Activated CD4-positive, alpha-beta T cell treated with anti-CD3 and anti-CD28 coated beads, Interleukin-10, Interleukin-2, amounts not matched to agents 100 ng/mL and 50 ng/mL, durations not matched to agents 16 hours and 8 hours (primary cell): Measurements from ENCODE around the gene TRAK1.
"Not testable (repeated sequence)": the region's sequence is repeated elsewhere in the genome, so short reads cannot be mapped to it uniquely, and the experiment has no call there.

Source experiments
- DNase-seq: peaks from one replicate; pipeline ENCODE4 v3.0.0-alpha.2; 2020

TRAK1 gene

GRCh38 chr3:42099020-42099765, 8.0 kb downstream of the TRAK1 start:
- no peak for DNase-seq

GRCh38 chr3:42101048-42101447, 9.9 kb downstream of the TRAK1 start:
- DNase-seq: no peak

DNA sequence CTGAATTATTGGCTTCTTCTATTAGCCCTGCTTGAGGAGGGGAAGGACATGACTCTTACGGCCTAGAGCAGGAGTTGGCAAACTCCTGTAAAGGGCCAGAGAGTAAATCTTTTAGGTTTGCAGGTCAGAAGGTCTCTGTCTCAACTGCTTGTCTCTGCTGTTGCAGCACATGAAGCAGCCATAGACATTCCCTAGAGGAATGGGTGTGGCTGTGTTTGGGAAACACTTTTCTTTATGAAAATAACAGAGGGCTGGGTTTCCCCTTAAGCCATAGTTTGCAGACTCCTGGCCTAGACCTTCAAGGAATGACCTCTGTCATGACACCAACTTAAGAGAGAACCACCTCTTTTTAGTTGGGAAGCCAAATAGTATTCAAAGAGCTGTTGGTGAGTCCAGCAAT, 10.3 kb downstream of the TRAK1 start:
- DNase-seq: no peak

DNA sequence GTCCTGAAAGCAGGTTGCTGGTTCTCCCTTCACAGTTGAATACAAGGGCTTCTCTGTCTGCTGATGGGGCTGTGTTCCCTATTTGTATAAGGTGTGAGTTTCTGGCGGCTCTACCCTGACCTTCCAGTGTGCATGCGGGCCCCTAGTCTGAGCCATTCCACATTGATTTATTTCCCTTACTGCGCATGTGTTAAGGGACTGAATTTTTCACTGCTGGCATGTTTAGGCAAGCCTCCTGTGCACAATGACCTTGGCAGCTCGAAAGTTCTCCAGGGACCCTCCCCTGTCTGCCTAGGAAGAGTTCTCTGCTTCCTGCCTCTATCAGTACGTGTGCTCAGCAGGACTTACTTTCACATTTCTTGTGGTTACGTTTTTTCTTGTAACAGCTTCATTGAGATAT, 11.4 kb downstream of the TRAK1 start:
- DNase-seq: no peak

DNA sequence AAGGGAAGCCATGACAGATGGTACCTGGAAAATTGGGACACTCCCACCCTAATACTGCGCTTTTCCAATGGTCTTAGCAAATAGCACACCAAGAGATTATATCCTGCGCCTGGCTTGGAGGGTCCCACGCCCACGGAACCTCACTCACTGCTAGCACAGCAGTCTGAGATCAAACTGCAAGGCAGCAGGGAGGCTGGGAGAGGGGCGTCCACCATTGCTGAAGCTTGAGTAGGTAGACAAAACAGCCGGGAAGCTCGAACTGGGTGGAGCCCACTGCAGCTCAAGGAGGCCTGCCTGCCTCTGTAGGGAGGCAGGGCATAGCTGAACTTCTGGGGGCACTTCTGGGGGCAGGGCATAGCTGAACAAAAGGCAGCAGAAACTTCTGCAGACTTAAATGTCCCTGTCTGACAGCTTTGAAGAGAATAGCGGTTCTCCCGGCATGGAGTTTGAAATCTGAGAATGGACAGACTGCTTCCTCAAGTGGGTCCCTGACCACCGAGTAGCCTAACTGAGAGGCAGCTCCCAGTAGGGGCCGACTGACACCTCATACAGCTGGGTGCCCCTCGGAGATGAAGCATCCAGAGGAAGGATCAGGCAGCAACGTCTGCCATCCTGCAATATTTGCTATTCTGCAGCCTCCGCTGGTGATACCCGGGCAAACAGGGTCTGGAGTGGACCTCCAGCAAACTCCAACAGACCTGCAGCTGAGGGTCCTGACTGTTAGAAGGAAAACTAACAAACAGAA, 12.9 kb downstream of the TRAK1 start:
- not testable (repeated sequence) for DNase-seq

- not testable (repeated sequence) for DNase-seq
These were observed 14.8 kb downstream of the TRAK1 start for GRCh38 chr3:42105994-42106393.

DNA sequence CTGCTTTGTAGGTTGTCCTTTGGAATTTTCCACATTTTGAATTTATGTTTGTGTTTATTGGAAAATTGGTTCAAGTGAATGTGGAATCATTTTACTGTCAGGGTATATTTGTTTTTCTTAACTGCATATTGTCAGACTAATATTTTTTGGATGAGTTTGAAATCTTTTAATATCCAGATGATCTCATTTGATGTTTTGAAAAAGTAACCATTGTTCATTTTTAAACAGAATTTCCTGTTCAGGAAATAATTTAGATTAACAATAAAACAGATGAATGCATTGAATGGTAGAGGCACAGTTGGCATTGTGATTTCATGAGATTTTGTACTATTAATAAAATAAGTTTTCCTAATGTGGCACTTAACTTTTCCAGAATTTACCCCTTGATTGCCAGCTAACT, 15.5 kb downstream of the TRAK1 start:
- no peak for DNase-seq

DNA sequence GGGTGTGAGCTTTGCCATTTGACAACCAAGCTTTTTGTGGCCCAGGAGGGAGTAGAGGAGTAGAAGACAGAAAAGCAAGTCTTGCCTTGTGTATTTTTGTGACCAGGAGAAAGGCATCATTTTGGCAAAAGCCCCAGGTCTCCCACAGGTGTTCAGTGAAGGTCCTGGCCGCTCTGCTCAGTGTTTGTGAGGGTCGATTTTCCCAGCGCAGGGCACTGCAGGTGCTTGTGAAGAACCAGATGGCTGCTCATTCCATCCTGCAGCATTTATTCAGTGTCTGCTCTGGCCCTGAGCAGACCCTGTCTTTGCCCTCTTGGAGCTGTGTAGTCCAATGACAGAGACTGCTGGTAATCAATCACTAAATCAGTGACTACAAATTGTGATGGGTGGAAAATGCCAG, 19.5 kb downstream of the TRAK1 start:
- DNase-seq: no peak

DNA sequence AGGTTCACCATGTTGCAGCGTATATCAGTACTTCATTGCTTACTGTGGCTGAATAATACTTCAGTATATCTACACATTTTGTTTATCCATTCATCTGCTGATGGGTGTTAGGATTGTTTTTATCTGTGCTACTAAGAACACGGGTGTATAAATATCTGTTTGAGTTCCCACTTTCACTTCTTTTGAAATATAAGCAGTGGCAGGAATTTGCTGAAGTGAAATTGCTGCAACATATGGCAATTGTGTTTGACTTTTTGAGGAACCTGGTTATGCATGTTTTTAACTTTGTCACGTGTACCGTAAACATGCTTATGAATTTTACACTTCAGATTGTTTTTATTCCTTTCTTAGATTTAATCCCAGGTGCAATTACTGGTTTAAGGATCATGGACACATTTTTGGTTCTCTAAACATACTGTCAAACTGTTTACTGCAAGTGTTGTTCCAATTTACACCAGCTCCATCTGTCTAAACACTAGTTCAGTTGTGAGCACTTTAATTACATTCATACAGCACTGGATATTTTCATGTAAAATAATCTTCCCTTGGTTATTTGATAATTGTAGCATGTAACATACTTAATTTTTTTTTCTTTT, 23.1 kb downstream of the TRAK1 start:
- DNase-seq: no peak

GRCh38 chr3:42115215-42115614, 24.1 kb downstream of the TRAK1 start:
- DNase-seq: no peak

DNA sequence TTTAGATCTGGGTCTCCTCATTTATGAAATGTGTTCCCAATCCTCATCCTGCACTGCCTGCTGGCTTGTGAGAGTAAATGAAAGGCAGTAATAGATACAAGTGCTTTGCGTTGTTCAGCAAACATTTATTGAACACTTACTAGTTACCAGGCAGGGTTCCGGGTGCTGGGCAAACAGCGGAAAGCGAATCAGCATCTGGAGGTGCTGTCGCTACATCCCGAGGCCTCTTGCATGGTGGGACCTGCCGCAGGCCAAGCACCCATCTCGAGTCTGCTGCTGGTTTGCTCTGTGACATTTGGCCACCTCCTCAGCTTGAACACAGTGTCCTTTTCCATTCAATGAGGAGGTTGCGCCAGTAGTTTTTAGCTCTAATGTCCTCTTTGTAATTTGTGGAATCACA, 24.8 kb downstream of the TRAK1 start:
- no peak for DNase-seq

GRCh38 chr3:42116466-42116865, 25.3 kb downstream of the TRAK1 start:
- no peak for DNase-seq

- DNase-seq: no peak
These were observed 26.2 kb downstream of the TRAK1 start for GRCh38 chr3:42117175-42118008.

- DNase-seq: peak; percentile 45
These were observed 27.7 kb downstream of the TRAK1 start for GRCh38 chr3:42118762-42119361.

DNA sequence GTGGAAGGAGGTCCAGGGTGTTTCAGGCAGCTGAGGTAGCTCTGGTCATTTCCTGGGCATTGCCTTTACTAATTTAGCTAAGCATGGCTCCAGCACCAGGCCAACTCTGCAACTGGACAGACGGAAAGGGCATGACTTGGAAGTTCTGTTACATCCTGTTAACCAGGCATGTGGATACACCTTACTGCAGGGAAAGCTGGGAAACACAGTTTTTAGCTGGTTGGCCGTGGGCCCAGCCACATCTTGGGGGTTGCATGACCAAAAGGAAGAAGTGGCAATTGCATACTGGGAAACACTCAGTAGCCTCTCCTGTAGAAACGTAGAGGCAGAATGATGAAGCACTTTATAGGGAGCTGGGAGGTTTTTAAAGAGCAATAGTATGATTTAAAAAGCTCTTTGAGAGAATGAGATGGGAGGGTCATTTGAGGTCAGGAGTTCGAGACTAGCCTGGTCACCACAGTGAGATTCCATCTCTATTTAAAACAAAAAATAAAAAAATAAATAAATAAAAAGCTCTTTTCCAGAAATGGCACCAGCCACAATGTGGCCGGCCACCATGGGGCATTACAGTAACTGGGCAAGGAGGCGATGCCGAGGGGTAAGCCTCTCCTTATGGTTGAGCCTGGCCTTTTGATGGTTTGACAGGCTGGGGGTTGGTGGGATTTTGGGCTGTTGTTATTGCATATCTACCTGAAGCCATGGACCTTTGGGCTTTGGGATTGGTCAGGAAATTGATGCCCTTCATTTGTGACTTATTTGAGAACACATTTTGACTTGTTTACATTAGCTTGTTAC, 28.6 kb downstream of the TRAK1 start:
- DNase-seq: no peak

GRCh38 chr3:42120866-42121265, 29.7 kb downstream of the TRAK1 start:
- no peak for DNase-seq

GRCh38 chr3:42122261-42123011, 31.3 kb downstream of the TRAK1 start:
- DNase-seq: no peak

GRCh38 chr3:42123012-42123581, 31.9 kb downstream of the TRAK1 start:
- no peak for DNase-seq

GRCh38 chr3:42123824-42124658, 32.9 kb downstream of the TRAK1 start:
- no peak for DNase-seq

GRCh38 chr3:42127226-42127625, 36.1 kb downstream of the TRAK1 start:
- DNase-seq: no peak
